Stimulated activated CD4-positive, alpha-beta T cell treated with anti-CD3 and anti-CD28 coated beads, Interleukin-1b, Interleukin-23, amount 100 ng/mL, for 4 hours (primary cell): Measurements from ENCODE around the gene C2orf78.
"Not testable (repeated sequence)": the region's sequence is repeated elsewhere in the genome, so short reads cannot be mapped to it uniquely, and the experiment has no call there.

Source experiments
- DNase-seq, 2 donors: peaks; one replicate each; pipeline ENCODE4 v3.0.0-alpha.2; 2020; ENCODE audit warnings: low read depth in 2 of 2

C2orf78 gene, protein sequence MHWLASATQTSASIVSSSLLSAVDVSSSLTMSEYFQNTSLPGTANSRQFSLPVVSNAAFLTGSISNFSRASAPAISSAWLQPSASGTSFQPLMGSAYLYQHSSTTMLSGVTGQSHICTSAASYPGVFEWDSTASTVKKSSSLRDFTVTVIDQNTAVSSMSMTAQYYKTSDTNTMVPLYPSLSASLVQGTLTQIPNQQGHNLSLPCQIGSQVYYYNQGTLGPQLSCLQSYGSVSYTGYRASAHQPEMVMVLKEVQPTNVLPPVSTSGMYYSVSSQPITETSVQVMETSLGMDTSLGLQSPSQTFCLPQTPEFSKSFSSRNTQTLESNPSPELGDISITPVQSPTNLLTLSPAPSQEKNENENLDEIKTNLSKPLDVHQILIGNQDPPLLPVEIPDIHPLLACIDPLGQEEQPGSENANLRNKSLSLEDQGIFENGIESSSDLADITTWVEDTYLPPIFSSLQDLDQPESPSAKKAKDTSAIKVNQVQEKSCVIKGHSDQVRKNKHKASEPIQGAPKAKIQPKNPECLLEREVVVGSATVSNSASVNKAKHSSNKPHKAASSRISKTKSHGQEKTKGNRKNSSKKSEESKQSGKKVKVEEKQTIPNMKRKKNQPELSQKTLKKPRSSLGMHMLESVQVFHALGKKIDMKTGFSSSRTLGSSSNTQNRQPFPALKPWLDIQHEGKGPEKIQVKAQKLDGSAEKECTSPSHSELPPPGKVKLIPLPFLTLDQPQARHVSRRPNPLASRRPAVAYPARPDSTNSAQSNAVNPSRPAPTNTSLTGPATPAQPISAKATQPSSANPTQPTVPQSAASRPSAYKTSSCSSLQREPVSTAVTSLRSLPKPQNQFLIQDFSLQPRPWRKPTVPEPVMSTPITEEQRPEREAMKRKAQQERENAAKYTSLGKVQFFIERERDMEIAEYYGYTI

DNA sequence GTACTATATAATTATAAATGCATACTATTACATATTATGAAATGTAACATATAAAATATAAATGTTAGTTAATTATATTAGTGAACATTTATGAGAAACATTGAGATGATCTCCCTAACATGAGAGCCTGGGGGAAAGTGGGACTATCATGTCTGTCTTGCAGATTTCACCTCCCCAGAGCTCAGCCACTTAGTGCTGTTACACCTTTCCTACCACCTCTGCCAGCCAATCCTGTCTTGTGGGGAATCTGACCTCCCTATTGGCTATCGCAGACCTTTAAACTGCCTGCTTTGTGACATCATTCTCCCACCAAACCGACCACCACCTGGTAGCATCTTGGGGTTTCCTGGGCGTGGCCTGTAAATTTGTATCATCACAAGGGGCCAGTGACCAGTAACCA lies at the start of gene C2orf78:
TSS of gene C2orf78 (plus strand) at position 301 of the 400 bp plus-strand sequence. CDS start 127 bp downstream, outside the sequence.
- DNase-seq, result not testable (repeated sequence)

DNA sequence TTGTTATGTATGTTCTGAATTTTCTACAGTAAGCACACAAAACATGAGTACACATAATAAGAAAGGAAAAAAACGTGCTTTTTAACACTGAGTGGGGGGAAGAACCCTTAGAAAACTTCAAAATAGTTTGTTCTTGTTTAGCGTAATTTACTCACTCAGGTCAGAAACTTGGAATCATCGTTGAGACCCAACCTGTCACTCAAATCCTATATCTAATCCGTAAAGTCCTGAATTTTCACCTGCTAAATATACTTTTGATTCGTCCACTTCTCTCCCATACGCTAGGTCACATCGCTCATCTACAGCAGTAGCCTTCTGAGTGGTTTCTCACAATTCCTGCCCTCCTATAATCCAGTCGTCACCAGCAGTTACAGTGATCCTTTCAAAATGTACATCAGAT lies 47.6 kb upstream of the C2orf78 start:
- no peak for DNase-seq

DNA sequence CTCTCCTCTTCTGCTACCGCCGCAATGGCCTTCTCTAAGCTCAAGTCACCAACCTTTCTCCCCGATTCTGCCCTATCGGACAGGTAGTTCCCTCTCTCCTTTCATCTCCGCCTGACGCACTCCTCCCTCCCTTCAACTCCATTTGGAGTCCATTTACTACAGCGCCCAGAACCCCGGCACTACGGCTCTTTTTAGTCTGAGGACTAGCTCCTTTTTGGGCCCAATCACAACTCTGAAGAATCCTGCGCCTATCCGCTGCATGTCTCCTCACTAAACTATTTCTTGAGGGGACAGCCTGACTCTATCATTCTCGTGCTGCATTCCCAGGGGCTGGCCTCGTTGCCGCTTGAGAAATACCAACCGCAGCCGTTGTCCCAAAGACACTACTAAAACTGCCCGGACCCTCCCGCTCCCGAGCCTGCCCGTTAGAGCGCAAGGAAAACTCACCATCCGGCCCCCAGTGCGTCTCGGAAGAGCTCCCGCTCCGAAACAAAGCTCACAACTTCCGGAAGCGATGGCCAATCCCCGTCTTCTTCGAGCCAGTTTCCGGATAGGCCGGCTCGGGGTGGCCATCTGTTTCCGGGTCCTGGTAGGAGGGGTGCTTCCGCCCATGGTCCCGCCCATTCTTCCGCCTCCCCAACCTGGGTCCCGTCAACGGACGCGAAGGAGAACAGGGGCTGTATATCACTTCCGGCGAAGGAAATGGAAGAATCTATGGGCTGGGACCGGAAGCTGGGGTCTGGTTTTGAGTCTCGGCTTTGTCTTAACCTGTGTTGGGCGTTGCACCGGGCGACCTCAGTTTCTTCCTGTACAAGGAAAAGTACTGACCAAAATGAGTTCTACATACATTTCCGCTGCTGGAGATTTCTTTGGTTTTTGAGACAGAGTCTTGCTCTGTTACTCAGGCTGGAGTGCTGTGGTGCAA lies 46.9 kb upstream of the C2orf78 start, which contains the start of gene TPRKB:
TSS of gene TPRKB (minus strand) at position 491 of the 925 bp plus-strand sequence. CDS start 2,776 bp downstream, outside the sequence.
- peak; percentile 86 for DNase-seq

DNA sequence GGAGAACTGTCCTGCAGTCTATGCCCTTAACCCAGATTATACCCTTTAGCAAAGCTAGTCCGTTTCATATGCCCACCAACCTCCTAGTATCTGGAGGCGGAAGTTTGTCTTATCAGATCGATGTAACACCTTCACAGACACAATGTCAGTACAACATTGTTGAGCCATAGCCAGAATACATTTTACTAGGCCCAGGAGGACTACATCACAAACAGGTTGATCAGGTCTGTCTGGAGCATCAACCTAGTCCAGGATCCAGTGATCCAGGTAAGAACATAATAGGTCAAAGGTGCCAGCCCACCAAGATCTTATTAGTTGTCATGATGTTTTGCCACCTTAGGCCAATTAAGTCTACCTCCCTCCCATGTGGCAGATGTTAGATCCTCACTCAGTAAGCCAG lies 44.9 kb upstream of the C2orf78 start:
- DNase-seq, result no peak

DNA sequence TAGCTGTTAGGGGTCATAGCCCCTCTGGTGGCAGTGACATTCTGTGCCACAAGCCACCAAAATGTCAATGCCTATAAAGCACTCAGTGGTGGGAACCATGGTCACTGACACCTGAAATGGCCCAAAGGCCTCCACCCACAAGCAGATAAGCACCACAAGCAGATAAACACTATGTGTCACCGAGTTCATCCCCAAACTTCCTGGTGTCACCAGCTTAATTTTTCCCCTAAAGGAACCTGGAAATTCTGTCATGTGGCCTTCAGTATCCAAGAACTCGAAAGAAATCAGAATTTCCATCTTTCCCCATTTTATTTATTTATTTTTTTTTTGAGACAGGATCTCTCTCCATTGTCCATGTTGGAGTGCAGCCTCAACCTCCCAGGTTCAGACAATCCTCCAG lies 43.2 kb upstream of the C2orf78 start:
- no peak for DNase-seq

DNA sequence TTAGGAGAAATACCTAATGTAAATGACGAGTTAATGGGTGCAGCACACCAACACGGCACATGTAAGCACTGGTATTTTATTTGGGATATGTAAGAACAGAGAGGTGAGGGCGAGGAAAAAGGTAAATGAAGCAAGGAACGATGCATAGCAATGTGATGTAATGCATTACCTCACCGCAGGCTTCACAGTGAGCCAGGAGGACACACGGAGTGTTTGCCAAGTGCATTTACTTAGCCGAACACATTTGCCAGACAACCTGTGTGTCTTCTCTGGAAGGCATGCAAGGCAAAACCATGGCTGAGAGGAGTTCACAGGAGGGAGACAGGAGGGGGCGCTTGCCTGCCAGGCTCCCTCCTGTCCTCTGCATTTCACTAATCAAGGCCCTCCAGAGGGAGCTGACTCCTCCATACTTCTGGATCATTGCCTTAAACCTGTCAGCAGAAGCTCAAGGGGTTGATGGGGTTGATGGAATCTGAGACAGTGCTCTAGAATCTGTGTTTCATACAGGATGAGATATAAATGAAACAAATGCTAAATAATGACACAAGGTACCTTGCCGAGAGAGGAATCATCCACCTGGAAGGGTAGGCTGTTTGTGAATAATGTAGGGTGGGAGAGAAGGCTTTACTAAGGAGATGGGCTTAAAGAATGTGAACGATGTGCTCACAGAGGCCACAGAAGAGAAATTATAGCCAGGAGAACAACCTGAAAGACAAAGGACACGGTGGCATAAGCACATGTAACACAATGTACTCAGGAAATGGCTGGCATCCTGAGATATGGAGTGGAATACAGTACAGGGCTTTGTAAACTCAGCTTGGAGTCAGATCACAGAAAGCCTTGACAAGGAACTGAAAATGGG lies 37.7 kb upstream of the C2orf78 start:
- no peak for DNase-seq

DNA sequence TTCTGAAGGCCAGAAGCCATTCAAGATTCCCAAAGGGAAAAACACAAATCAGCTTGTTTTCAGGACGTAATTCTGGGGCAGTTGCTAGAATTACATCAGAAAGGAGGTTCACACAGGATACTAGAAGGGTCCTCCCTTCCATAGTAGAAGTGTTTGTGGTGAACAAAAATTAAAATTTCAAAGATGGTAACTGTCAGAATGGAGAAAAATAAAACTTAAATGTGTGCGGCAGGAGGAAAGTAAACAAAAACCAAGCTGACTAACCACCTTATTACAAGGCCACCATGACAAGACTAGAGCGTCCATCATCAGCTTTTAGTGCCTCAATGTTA lies 37.1 kb upstream of the C2orf78 start:
- DNase-seq, result no peak

DNA sequence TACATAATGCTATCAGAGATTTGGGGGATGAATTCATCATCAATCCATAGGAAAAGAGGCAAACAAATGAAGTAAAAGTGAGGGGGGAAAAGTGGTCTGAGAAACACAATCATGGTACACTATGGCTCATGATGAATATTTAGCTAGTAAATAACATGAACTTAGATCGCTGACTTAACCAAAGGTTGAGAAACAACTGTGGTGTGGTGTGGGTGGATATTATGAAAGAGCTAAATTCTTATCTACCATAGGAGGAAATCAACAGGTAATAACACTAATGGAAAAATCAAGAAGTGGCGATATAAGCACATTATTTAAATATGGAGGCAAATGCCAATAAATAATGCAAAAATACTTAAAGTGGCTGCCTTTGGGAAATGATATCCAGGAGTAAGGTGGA lies 34.7 kb upstream of the C2orf78 start:
- no peak for DNase-seq

DNA sequence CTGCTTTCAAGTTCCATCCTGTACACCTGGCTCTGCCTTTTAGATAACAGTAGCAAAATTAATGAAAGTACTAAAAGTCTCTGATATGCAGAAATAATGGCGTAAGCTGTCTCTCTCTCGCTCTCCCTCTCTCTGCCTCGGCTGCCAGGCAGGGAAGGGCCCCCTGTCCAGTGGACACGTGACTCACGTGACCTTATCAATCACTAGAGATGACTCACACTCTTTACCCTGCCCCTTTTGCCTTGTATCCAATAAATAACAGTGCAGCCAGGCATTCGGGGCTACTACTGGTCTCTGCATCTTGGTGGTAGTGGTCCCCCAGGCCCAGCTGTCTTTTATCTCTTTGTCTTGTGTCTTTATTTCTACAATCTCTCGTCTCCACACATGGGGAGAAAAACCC lies 29.7 kb upstream of the C2orf78 start:
- DNase-seq, result not testable (repeated sequence)

DNA sequence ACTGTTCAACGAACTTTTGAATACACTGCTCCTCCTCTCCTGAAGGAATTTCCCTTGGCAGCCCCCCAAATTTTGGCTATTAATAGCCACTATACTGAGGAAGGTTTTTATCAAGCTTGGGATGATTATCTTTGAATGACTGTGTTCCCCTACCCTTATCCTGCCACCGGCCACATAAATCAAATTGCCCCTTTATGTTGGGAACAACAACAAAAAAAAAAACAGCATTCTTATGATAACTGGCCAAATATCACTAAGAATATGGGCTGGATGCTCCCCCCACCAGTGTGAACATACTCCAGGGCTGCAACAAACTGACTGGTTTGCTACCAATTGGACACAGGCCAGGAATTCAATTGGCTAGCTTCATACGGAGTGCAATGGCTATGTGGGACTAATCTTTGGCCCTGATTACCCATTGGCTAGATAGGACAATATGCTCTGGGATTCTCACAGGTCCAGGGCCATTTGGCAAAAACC lies 24.7 kb upstream of the C2orf78 start:
- no peak for DNase-seq

DNA sequence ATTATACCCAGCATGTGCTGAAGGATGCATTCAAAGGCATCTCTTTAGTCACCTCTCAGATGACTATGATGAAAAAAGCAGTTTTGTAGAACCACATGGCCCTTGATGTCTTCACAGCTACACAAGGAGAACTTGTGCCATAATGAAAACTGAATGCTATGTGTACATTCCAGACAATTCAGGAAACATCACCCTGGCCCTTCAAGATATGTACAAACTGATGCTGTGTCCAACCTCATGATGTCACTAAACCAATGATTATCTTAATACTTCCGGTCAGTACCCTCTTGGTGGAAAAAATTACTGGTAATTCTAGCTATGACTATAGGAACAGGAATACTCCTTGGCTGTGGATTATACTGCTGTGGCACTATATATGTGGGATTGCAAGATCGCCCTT lies 24.1 kb upstream of the C2orf78 start:
- DNase-seq, result no peak

DNA sequence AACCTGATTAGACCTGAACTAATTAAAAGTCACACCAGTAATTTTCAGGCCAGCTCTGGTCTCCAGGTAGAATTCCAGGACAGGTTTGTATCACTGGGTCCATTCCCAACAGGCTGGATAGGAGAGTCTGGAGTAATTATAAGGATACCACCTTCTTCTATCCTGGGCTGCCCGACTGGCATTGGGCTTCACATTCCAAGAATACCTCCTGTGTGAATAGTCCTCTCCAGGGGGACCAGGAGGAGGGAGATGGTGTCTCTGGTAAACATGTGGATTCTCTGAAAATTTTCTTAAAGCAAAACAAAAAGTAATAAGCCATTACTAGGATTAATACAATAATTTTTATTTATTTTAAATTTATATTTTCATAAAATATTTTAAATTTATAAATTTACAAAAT lies 21.4 kb upstream of the C2orf78 start:
- DNase-seq, result no peak

DNA sequence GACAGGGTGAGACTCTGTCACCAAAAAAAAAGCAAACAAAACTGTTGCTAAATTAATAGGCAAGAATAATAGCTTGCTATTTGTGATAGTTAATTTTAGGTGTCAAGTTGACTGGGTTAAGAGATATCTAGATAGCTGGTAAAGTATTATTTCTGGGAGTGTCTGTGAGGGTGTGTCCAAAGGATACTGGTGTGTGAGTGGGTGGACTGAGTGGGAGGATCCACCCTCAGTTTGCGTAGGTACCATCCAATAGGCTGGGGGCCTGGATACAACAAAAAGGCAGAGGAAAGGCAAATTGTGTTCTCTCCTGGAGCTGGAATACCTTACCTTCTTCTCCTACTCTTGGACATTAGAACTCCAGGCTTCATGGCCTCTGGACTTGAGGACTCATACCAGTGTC lies 19.0 kb upstream of the C2orf78 start:
- no peak for DNase-seq

DNA sequence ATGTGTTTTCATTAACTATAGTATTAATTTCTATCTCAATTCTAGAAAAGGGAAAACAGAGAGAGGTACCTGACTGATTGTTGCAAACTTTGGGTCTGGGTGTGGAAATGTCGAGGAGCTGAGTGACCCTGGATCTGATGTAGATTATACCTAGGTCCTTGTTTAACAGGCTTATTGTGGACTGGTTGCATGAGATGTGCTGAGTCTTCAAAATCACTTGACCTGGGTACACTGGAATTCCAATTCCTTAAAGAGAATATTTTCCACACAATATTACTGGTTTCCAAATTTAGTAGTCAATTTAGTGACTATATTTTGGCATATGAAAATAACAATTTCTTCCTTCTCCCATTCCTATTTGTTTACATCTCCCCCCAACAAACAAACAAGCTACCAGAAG lies 17.6 kb upstream of the C2orf78 start:
- DNase-seq, result no peak

DNA sequence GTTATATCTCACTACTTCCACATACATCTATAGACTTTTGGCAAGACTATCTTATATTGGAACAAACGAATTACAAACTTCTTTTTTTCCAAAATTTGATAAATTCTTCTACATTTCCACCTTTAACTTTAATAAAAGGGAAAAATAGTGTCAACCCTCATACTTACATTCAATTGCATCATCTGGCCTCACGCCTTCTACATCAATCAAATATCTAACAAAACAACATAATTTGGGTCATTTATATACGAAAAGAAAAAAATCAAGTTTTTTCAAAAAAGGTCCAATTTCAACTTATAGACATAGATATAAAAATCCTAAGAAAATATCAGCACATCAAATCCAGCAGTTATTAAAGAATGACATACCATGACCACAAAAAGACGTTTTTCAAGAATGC lies 17.0 kb upstream of the C2orf78 start:
- DNase-seq, result no peak

DNA sequence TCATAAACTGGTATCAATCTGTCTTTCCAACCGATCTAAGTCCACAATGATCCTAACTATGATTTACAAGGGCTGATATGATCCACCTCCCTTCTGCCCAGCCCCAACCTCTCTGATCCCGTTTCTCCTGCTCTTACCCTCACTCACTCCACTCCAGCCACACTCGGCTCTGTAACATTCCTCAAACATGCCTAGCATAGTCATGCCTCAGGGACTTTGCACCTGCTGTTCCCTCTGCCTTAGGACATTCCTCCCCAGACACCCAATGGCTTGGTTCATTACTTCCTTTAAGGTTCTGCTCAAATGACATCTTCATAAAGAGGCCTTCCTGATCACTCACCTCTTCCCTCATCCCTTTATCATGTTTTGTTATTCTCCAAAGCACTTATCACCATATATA lies 13.3 kb upstream of the C2orf78 start:
- DNase-seq, result no peak

DNA sequence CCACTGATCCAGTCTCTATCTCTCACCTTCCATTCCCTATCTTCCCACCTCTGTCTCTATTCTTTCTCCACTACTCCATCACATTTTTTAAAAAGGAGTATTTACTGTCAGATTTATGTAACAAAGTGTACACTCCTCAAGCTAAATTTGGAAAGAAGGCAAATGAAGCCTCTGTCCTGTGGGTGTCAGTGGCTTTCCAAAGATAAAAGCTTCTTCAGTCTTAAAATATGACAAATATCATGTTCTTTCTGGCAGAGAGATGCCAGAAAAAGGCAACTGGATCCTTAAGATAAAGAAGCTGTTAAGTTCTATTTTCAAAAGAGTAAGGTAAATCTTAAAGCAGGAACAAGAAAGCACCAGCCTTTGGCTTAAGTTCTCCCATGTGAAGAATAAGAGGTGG lies 11.2 kb upstream of the C2orf78 start:
- DNase-seq, result no peak

DNA sequence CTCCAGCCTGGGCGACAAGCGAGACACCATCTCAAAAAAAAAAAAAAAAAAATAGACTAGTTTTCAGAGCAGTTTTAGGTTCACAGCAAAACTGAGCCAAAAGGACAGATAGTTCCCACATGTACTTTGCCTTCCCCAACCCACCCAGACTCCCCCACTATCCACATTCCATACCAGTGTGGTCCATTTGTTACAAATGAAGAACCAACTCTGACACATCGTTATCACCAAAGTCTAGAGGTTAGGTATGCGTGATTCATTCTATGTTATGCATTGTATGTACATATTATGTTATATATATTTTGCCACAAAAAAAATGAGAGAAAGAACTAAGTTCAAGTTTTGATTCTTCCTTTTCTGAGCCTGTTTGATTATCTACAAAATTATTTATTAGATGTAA lies 7.6 kb upstream of the C2orf78 start:
- no peak for DNase-seq

DNA sequence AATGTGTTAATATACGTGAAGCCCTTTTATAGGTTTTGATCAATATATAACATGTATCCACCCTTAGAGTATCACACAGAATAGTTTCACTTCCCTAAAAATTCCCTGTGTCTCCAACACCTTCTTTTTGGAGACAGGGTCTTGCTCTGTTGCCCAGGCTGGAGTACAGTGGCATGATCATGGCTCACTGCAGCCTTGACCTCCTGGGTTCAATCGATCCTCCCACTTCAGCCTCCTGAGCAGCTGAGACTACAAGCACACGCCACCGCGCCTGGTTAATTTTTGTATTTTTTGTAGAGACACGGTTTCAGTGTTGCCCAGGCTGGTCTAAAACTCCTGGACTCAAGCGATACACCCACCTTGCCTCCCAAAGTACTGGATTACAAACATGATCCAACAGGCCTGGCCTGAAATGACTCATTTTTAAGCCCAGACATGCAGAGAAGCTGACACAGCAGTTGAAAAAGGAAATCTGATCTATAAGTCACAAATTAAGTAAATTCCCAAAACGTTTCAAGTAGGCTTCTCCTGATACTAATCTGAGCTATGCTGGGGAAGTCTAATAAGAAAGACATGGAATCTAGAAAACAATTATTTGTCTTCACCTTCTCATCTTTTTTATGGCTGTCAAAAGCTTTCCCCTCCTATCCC lies 7.0 kb upstream of the C2orf78 start:
- no peak for DNase-seq

DNA sequence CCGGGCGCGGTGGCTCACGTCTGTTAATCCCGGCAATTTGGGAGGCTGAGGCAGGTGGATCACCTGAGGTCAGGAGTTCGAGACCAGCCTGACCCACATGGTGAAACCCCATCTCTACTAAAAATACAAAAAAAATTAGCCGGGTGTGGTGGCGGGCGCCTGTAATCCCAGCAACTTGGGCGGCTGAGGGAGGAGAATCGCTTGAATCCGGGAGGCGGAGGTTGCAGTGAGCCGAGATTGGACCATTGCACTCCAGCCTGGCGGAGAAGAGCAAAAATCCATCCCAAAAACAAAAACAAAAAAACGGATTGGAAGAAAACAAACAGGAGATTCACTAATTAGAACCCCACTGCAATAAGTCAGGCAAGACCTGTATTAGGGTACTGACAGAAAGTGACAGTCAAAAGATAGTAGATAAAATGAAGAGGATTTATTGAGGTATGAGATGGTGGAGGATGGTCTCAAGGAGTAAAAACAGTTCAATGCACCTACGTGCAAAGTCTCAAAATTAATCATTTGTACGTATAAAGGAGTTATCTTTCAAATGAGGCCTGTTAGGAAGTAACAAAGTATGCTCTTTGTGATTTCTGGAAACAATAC lies 5.0 kb upstream of the C2orf78 start:
- not testable (repeated sequence) for DNase-seq
